Spleen (tissue), 11 donors: ENCODE measurements around the gene HRK. TPM values are rescaled to one million over a fixed set of nuclear protein-coding genes. Genes with fewer than 3 reads are reported as not detected.

ENCODE experiments used
- DNase-seq: peaks from one replicate; pipeline ENCODE4 v3.0.0-alpha.2; 2020
- H3K27ac ChIP-seq, 8 donors: fragments of 200-600 bp; sonication (generic) in 7 of 8; 1 replicate in 4 of 8; 2 replicates in 4 of 8; pipeline versions ENCODE4 v1.5.0 to v1.8.0; 2016 to 2021; ENCODE audit warnings: inconsistent platforms in 4 of 8, mild to moderate bottlenecking in 4 of 8, moderate library complexity in 1 of 8
- H3K27me3 ChIP-seq, 7 donors: fragments of 200-600 bp; sonication (generic) in 6 of 7; replicated peaks in 1 of 7; 1 replicate in 4 of 7; 2 replicates in 3 of 7; pipeline versions ENCODE4 v1.5.0 to v1.8.0; 2016 to 2021; ENCODE audit warnings: inconsistent platforms in 3 of 7, mild to moderate bottlenecking in 1 of 7
- H3K36me3 ChIP-seq, 6 donors: fragments of 200-600 bp; sonication (generic) in 5 of 6; 1 replicate in 4 of 6; 2 replicates in 2 of 6; pipeline versions ENCODE4 v1.5.0 to v1.8.0; 2016 to 2021; ENCODE audit warnings: inconsistent platforms in 2 of 6
- H3K4me1 ChIP-seq, 6 donors: fragments of 200-600 bp; sonication (generic) in 5 of 6; 1 replicate in 3 of 6; 2 replicates in 3 of 6; pipeline versions ENCODE4 v1.5.0 to v1.8.0; 2016 to 2021; ENCODE audit warnings: inconsistent platforms in 3 of 6
- H3K4me3 ChIP-seq, 8 donors: fragments of 200-600 bp; sonication (generic) in 7 of 8; 1 replicate in 4 of 8; 2 replicates in 4 of 8; pipeline versions ENCODE4 v1.5.0 to v1.8.0; 2016 to 2021; ENCODE audit warnings: inconsistent platforms in 4 of 8, mild to moderate bottlenecking in 4 of 8, moderate library complexity in 2 of 8
- H3K9me3 ChIP-seq, 8 donors: fragments of 200-600 bp; sonication (generic) in 7 of 8; 1 replicate in 4 of 8; 2 replicates in 4 of 8; pipeline versions ENCODE4 v1.5.0 to v1.8.0; 2016 to 2021; ENCODE audit warnings: inconsistent platforms in 4 of 8
- POLR2A ChIP-seq, 3 donors: fragments of 450-650 bp; IDR thresholded peaks; one replicate each; pipeline ENCODE4 v1.5.1; 2017; ENCODE audit warnings: antibody characterized with exemption in 3 of 3, mild to moderate bottlenecking in 1 of 3
- POLR2AphosphoS5 ChIP-seq, 3 donors: sonication (generic); formaldehyde crosslinking; IDR thresholded peaks; one replicate each; pipeline ENCODE4 v1.5.1; 2017; ENCODE audit warnings: antibody characterized with exemption in 3 of 3
- WGBS, 5 donors: extraction: QIAGEN DNeasy Blood & Tissue Kit in 3 of 5; methylation state at CpG; one replicate each; pipeline versions ENCODE4 v1.1.5 to v1.1.7; 2013 to 2018; 5-methylcytosine and 5-hydroxymethylcytosine counted together
- intact Hi-C: fragments of 100-400 bp; cut with DNase I; formaldehyde crosslinking; loops from one replicate; pipeline ENCODE4 v1.15.0; 2023; ENCODE audit warnings: low total_unique reads
- polyA plus RNA-seq, 3 donors: library from polyadenylated mRNA; stranded (reverse); fragments of 200-250 nt; gene quantifications; one replicate each; pipeline ENCODE4 v1.2.1, GENCODE V29; 2013
- total RNA-seq, 7 donors: library from RNA; depleted of rRNA in 3 of 7; stranded (reverse); fragments of >200 nt in 3 of 7; fragmentation: NEBNext Ultra II Directional in 4 of 7; extraction: Animal tissue kit (Norgen Biotek cat#: 25700) in 4 of 7; gene quantifications; one replicate each; pipeline versions ENCODE4 v1.1.0 to v1.2.1, GENCODE V29; 2016 to 2021
- TF ChIP-seq, protein P1 (sequence below), 11 experiments: fragments of 200-600 bp in 7 of 11; fragments of 450-650 bp in 4 of 11; sonication (generic) in 4 of 11; IDR thresholded peaks in 8 of 11; conservative IDR thresholded peaks in 3 of 11; 1 replicate in 7 of 11; 2 replicates in 4 of 11; pipeline versions ENCODE4 v1.4.0 to v1.8.0; 2016 to 2021; ENCODE audit warnings: antibody characterized with exemption in 11 of 11, inconsistent platforms in 4 of 11, mild to moderate bottlenecking in 1 of 11
- donor health status: healthy with polysubstance abuse.
- donor health status: DM: no; HTN: no; CAD: no; lungs with moderate emphysema.
- donor health status: DM: no; HTN: no; CAD: no.
- donor health status: Bipolar disorder and iron deficiency.
- donor health status: healthy.
- donor health status: DM: no; HTN: no; CAD: no.
- donor health status: DM: yes; HTN: yes; CAD: no.

The HRK gene
- total and polyA plus RNA-seq, 10 donors, result 0.07 to 0.76 (median 0.37) TPM; not detected in 1

DNA sequence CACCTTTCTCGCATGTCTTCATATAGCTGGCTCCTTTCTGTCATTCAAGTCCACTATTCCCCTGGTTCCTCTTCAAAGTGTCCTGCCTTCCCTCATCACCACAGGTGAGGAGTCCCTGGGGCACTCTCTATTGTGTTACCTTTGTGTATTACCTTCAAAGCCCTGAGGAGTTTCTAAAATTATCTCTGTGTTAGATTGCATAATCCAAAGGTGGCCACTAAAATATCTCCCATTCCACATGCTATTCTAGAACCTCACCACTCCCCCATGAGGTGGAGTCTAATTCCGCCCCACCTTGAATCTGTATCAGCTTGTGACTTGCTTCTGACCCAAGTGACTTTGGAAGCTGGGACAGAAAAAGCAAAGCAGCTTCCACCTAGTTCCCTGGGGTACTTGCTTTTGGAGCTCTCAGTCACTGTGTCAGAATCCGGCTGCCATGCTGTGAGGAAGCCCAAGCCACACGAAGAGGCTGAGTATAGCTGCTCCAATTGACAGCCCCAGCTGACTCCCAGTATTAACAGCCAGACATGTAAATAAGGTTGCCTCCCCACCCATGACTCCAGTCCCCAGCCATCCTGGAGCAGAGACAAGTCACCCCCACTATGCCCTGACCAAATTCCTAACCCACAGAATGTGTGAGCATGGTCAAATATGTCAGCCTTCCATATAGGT is 6.8 kb downstream of the HRK start:
- TF ChIP-seq, protein P1, sequence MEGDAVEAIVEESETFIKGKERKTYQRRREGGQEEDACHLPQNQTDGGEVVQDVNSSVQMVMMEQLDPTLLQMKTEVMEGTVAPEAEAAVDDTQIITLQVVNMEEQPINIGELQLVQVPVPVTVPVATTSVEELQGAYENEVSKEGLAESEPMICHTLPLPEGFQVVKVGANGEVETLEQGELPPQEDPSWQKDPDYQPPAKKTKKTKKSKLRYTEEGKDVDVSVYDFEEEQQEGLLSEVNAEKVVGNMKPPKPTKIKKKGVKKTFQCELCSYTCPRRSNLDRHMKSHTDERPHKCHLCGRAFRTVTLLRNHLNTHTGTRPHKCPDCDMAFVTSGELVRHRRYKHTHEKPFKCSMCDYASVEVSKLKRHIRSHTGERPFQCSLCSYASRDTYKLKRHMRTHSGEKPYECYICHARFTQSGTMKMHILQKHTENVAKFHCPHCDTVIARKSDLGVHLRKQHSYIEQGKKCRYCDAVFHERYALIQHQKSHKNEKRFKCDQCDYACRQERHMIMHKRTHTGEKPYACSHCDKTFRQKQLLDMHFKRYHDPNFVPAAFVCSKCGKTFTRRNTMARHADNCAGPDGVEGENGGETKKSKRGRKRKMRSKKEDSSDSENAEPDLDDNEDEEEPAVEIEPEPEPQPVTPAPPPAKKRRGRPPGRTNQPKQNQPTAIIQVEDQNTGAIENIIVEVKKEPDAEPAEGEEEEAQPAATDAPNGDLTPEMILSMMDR (IDR thresholded peaks at IDR 0.05 in 8 of 11, conservative IDR thresholded peaks at IDR 0.05 in 3 of 11), result no peak
- no peak for TF ChIP-seq POLR2A (IDR thresholded peaks at IDR 0.05)
- Histone ChIP-seq H3K36me3 (no peaks in the 10 kb centered on the region), H3K9me3 (peaks cover 0 to 10% (median 3%) of the 10 kb centered on the region in 8 donors), H3K27ac (no peak overlapping the region), H3K4me3 (no peak overlapping the region), H3K27me3 (peaks cover 0 to 76% (median 42%) of the 10 kb centered on the region in 7 donors), H3K4me1 (peaks cover 6 to 15% (median 12%) of the 10 kb centered on the region in 6 donors)
- no peak for DNase-seq
- WGBS, 5 donors, result 86 to 93% (median 92%) methylated on average over 4 of the region's 4 CpGs
- intact Hi-C loops, result no loop called here

DNA sequence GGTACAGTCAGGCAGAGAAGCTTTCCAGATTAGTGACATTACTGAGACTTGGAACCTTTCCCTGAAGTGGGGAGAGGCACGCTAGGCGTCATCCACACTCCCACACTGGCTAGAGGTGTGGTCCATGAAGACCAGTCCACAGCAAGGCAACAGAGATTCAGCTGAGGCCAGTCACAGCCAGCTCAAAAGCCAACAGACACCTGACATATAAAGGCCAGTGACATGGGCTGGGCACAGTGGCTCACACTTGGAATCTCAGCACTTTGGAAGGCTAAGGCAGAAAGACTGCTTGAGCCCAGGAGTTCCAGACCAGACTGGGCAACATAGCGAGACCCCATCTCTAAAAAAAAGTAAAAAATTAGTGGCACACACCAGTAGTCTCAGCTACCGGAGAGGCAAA is 10.9 kb downstream of the HRK start:
- 69 to 79% (median 70%) methylated on average over 4 of the region's 4 CpGs for WGBS, 5 donors
- Histone ChIP-seq H3K9me3 (peaks cover 0 to 10% (median 3%) of the 10 kb centered on the region in 8 donors), H3K4me1 (no peaks in the 10 kb centered on the region), H3K36me3 (no peaks in the 10 kb centered on the region), H3K4me3 (no peak overlapping the region), H3K27me3 (peaks cover 0 to 39% (median 4%) of the 10 kb centered on the region in 7 donors), H3K27ac (no peak overlapping the region)
- no peak for DNase-seq
- intact Hi-C loops, result no loop called here
- TF ChIP-seq POLR2AphosphoS5 (IDR thresholded peaks at IDR 0.05), result no peak
- TF ChIP-seq POLR2A (IDR thresholded peaks at IDR 0.05), result no peak
- TF ChIP-seq, protein P1 (IDR thresholded peaks at IDR 0.05 in 8 of 11, conservative IDR thresholded peaks at IDR 0.05 in 3 of 11), result no peak

DNA sequence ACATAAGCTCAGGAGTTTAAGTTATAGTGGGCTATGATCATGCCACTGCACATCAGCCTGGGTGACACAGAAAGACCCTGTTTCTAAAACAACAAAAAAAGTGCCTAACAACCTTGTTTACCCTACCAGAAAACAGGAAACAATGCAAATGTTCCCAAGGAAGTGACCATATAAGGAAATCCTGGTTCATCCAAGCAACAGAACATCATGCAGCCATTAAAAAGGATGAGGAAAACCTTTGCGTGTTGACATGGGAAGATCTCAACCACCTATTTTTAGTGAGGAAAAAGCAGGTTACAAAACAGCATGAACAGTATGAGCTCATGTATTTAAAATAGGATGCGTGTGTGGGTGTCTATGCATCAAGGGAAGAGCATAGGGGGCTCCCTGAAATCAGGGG is 13.7 kb downstream of the HRK start:
- DNase-seq, result no peak
- peaks cover 0 to 15% (median 0%) of the 10 kb centered on the region in 7 donors for H3K27me3 ChIP-seq
- 82 to 92% (median 86%) methylated on average over 2 of the region's 2 CpGs for WGBS, 5 donors
- no peaks in the 10 kb centered on the region for H3K36me3 ChIP-seq
- no peak overlapping the region for H3K27ac ChIP-seq
- intact Hi-C loops, result no loop called here
- H3K4me1 ChIP-seq, result no peaks in the 10 kb centered on the region
- H3K4me3 ChIP-seq, result no peak overlapping the region
- no peaks in the 10 kb centered on the region for H3K9me3 ChIP-seq
- TF ChIP-seq, protein P1 (IDR thresholded peaks at IDR 0.05 in 8 of 11, conservative IDR thresholded peaks at IDR 0.05 in 3 of 11), result no peak
- TF ChIP-seq POLR2A (IDR thresholded peaks at IDR 0.05), result no peak
- no peak for TF ChIP-seq POLR2AphosphoS5 (IDR thresholded peaks at IDR 0.05)

DNA sequence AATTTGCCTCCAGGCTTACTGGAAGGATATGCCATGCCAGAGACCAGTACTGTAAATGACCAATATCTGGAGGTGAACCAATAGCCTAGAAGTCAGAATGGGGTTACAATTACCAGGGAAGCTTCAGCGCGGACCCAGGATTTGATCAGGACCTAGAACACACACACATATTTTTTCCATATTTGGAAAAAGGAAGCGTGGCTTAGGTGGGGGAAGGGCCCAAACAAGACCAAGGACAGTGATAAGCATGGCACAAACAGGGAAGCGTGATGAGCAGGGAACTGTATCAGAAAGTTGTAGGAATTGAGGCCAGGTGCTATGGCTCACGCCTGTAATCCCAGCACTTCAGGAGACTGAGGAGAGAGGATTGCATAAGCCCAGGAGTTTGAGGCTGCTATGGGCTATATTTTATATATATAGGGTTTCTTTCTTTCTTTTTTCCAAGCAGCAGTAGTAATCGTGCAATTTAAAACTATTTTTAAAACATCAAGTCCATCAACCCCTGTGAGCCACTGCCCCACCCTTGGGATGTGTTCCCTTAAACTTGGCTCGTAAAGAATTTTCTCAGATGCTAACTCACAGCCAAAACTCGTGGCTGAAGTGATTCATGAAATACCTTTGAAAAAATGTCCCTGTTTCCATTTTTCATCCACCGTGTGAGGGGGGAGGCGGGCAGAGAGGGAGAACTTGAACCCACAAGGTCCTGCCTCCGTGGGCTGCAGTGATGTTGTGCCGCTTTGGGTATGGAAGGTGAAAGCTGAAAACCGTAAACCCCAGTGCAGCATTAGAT is 16.7 kb downstream of the HRK start:
- WGBS, 5 donors, result 72 to 79% (median 74%) methylated on average over 13 of the region's 13 CpGs
- no peak for DNase-seq
- H3K9me3 ChIP-seq, result no peaks in the 10 kb centered on the region
- peaks cover 0 to 8% (median 0%) of the 10 kb centered on the region in 7 donors for H3K27me3 ChIP-seq
- no peak for TF ChIP-seq POLR2AphosphoS5 (IDR thresholded peaks at IDR 0.05)
- no peak for TF ChIP-seq POLR2A (IDR thresholded peaks at IDR 0.05)
- TF ChIP-seq, protein P1 (IDR thresholded peaks at IDR 0.05 in 8 of 11, conservative IDR thresholded peaks at IDR 0.05 in 3 of 11), result no peak
- intact Hi-C loops, result no loop called here
- H3K4me3 ChIP-seq, result no peak overlapping the region
- peaks cover 0 to 23% (median 9%) of the 10 kb centered on the region in 6 donors for H3K4me1 ChIP-seq
- no peaks in the 10 kb centered on the region for H3K36me3 ChIP-seq
- H3K27ac ChIP-seq, result no peak overlapping the region
